Measurements from ENCODE around the gene PERM1. TPM values are rescaled to one million over a fixed set of nuclear protein-coding genes. Genes with fewer than 3 reads are reported as not detected.

The PERM1 gene
- total and polyA plus RNA-seq, 2 of the 8 experiments (the other 6 are each of a cell fraction or from before 2014, with no cell fraction given) = not detected

DNA sequence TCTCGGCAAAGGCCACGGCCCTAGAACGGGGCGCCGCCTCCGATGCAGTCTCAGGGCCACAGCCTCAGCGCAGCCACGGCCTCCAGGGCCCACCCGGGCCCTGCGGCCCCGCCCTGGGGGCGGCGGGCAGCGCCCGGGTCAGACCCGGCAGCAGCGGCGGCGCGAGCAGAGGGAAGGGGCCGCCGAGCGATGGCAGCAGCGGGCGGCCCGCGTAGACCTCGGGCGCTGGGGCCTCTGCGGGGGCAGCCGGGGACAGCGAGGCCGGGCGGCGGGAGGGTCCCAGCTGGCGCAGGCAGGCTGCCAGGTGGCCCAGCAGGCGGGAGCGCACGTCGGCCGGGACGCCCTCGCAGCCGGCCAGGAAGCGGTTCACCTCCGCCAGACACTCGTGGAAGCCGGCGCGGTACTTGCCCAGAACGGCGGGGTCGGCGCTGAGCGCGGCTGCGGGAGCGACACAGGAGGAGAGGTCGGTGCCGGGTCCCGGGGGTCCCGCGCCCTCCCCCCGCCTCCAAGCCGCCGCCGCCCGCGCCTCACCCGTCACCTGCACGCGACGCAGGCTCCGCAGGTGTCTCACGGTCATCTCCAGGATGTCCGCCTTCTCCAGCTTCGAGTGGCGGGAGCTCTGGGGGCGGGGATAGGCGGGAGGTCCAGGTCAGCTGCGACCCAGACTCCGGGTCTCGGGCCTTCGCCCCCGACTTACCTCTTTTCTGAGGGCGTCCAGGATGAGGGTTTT lies 17.3 kb upstream of the PERM1 start (continued):
- TF ChIP-seq KDM4A (IDR thresholded peaks at IDR 0.05; ENCODE audit: low read depth, low read length, severe bottlenecking) (peak; percentile 31), SIX5 (IDR thresholded peaks at IDR 0.05; ENCODE audit: low read depth, low read length) (no peak), KDM1A (IDR thresholded peaks at IDR 0.05; ENCODE audit: borderline replicate concordance, low read length) (no peak), RBBP5 (IDR thresholded peaks at IDR 0.05; ENCODE audit: borderline replicate concordance, low read depth, low read length) (no peak), YY1 (IDR thresholded peaks at IDR 0.05; ENCODE audit: low read depth, low read length) (no peak), POLR2AphosphoS5 (IDR thresholded peaks at IDR 0.05; ENCODE audit: low read depth, low read length) (no peak), SP1 (IDR thresholded peaks at IDR 0.05; ENCODE audit: low read depth, low read length) (no peak), EP300 (IDR thresholded peaks at IDR 0.05; ENCODE audit: borderline replicate concordance in 1 of 2, low read depth in 2 of 2, low read length in 2 of 2) (no peak), SRF (IDR thresholded peaks at IDR 0.05; ENCODE audit: low read depth, low read length) (no peak)
- TF ChIP-seq, protein P1, sequence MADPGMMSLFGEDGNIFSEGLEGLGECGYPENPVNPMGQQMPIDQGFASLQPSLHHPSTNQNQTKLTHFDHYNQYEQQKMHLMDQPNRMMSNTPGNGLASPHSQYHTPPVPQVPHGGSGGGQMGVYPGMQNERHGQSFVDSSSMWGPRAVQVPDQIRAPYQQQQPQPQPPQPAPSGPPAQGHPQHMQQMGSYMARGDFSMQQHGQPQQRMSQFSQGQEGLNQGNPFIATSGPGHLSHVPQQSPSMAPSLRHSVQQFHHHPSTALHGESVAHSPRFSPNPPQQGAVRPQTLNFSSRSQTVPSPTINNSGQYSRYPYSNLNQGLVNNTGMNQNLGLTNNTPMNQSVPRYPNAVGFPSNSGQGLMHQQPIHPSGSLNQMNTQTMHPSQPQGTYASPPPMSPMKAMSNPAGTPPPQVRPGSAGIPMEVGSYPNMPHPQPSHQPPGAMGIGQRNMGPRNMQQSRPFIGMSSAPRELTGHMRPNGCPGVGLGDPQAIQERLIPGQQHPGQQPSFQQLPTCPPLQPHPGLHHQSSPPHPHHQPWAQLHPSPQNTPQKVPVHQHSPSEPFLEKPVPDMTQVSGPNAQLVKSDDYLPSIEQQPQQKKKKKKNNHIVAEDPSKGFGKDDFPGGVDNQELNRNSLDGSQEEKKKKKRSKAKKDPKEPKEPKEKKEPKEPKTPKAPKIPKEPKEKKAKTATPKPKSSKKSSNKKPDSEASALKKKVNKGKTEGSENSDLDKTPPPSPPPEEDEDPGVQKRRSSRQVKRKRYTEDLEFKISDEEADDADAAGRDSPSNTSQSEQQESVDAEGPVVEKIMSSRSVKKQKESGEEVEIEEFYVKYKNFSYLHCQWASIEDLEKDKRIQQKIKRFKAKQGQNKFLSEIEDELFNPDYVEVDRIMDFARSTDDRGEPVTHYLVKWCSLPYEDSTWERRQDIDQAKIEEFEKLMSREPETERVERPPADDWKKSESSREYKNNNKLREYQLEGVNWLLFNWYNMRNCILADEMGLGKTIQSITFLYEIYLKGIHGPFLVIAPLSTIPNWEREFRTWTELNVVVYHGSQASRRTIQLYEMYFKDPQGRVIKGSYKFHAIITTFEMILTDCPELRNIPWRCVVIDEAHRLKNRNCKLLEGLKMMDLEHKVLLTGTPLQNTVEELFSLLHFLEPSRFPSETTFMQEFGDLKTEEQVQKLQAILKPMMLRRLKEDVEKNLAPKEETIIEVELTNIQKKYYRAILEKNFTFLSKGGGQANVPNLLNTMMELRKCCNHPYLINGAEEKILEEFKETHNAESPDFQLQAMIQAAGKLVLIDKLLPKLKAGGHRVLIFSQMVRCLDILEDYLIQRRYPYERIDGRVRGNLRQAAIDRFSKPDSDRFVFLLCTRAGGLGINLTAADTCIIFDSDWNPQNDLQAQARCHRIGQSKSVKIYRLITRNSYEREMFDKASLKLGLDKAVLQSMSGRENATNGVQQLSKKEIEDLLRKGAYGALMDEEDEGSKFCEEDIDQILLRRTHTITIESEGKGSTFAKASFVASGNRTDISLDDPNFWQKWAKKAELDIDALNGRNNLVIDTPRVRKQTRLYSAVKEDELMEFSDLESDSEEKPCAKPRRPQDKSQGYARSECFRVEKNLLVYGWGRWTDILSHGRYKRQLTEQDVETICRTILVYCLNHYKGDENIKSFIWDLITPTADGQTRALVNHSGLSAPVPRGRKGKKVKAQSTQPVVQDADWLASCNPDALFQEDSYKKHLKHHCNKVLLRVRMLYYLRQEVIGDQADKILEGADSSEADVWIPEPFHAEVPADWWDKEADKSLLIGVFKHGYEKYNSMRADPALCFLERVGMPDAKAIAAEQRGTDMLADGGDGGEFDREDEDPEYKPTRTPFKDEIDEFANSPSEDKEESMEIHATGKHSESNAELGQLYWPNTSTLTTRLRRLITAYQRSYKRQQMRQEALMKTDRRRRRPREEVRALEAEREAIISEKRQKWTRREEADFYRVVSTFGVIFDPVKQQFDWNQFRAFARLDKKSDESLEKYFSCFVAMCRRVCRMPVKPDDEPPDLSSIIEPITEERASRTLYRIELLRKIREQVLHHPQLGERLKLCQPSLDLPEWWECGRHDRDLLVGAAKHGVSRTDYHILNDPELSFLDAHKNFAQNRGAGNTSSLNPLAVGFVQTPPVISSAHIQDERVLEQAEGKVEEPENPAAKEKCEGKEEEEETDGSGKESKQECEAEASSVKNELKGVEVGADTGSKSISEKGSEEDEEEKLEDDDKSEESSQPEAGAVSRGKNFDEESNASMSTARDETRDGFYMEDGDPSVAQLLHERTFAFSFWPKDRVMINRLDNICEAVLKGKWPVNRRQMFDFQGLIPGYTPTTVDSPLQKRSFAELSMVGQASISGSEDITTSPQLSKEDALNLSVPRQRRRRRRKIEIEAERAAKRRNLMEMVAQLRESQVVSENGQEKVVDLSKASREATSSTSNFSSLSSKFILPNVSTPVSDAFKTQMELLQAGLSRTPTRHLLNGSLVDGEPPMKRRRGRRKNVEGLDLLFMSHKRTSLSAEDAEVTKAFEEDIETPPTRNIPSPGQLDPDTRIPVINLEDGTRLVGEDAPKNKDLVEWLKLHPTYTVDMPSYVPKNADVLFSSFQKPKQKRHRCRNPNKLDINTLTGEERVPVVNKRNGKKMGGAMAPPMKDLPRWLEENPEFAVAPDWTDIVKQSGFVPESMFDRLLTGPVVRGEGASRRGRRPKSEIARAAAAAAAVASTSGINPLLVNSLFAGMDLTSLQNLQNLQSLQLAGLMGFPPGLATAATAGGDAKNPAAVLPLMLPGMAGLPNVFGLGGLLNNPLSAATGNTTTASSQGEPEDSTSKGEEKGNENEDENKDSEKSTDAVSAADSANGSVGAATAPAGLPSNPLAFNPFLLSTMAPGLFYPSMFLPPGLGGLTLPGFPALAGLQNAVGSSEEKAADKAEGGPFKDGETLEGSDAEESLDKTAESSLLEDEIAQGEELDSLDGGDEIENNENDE (IDR thresholded peaks at IDR 0.05; ENCODE audit: insufficient replicate concordance, low read length) = no peak
